OCI-LY1 (cell line): ENCODE results near the gene TRPV6.

Source experiments
- H2AFZ ChIP-seq: fragments of 200-600 bp; sonication (generic), shearing (Covaris generic); 2 replicates; pipeline ENCODE4 v1.6.0; 2014; ENCODE audit warnings: antibody characterized with exemption, mild to moderate bottlenecking, low read length
- H3F3A ChIP-seq: fragments of 200-600 bp; sonication (generic), shearing (Covaris generic); 2 replicates; pipeline ENCODE4 v1.6.0; 2014; ENCODE audit warnings: mild to moderate bottlenecking, antibody characterized with exemption, low read length, moderate library complexity; ENCODE audit not compliant: insufficient read depth
- H3K27ac ChIP-seq: fragments of 200-600 bp; sonication (generic); 2 replicates; pipeline ENCODE4 v1.5.1; 2014; ENCODE audit warnings: low read length, mixed run types, mild to moderate bottlenecking, low read depth; ENCODE audit not compliant: poor library complexity, severe bottlenecking
- H3K27me3 ChIP-seq: fragments of 200-600 bp; sonication (generic); 2 replicates; pipeline ENCODE4 v1.6.0; 2014; ENCODE audit warnings: antibody characterized with exemption, mild to moderate bottlenecking, low read length, moderate library complexity; ENCODE audit not compliant: insufficient read depth
- H3K36me3 ChIP-seq: fragments of 200-600 bp; sonication (generic); 2 replicates; pipeline ENCODE4 v1.6.1; 2014; ENCODE audit warnings: mild to moderate bottlenecking, antibody characterized with exemption, low read length, moderate library complexity, mixed read lengths; ENCODE audit not compliant: insufficient read depth
- H3K4me1 ChIP-seq: fragments of 200-600 bp; sonication (generic); 2 replicates; pipeline ENCODE4 v1.5.1; 2014; ENCODE audit warnings: mild to moderate bottlenecking, low read length, moderate library complexity; ENCODE audit not compliant: insufficient read depth, severe bottlenecking
- H3K4me2 ChIP-seq: fragments of 200-600 bp; sonication (generic), shearing (Covaris generic); 2 replicates; pipeline ENCODE4 v1.6.1; 2014; ENCODE audit warnings: low read length
- H3K4me3 ChIP-seq: fragments of 200-600 bp; sonication (generic); 2 replicates; pipeline ENCODE4 v1.5.1; 2014; ENCODE audit warnings: low read length, low read depth, mild to moderate bottlenecking, mixed read lengths; ENCODE audit not compliant: poor library complexity, severe bottlenecking
- H3K79me2 ChIP-seq: fragments of 200-600 bp; shearing (Covaris generic); 2 replicates; pipeline ENCODE4 v1.6.1; 2016; ENCODE audit warnings: mixed run types, low read length, mixed read lengths; ENCODE audit not compliant: insufficient read depth
- H3K9ac ChIP-seq: fragments of 200-600 bp; sonication (generic), shearing (Covaris generic); 2 replicates; pipeline ENCODE4 v1.6.1; 2014; ENCODE audit warnings: mild to moderate bottlenecking, low read length, mixed read lengths
- H3K9me2 ChIP-seq: fragments of 200-600 bp; sonication (generic), shearing (Covaris generic); 2 replicates; pipeline ENCODE4 v1.6.1; 2014; ENCODE audit warnings: low read depth, mild to moderate bottlenecking, low read length, mixed read lengths
- H3K9me3 ChIP-seq: fragments of 200-600 bp; shearing (Covaris generic); 2 replicates; pipeline ENCODE4 v1.6.1; 2014; ENCODE audit warnings: low read length, mixed read lengths
- H4K20me1 ChIP-seq: fragments of 200-600 bp; sonication (generic), shearing (Covaris generic); 2 replicates; pipeline ENCODE4 v1.6.0; 2016; ENCODE audit warnings: mild to moderate bottlenecking, low read length; ENCODE audit not compliant: insufficient read depth
- EZH2 ChIP-seq: fragments of 200-600 bp; sonication (generic), shearing (Covaris generic); IDR thresholded peaks from 2 replicates; pipeline ENCODE4 v1.8.0; 2017; ENCODE audit warnings: borderline replicate concordance, mixed run types, mild to moderate bottlenecking, antibody characterized with exemption, low read length, moderate library complexity, mixed read lengths
- TF ChIP-seq, protein P1 (sequence below): fragments of 200-600 bp; sonication (generic), shearing (Covaris generic); IDR thresholded peaks from 2 replicates; pipeline ENCODE4 v1.5.1; 2017; ENCODE audit warnings: mild to moderate bottlenecking, antibody characterized with exemption, low read length, moderate library complexity, mixed read lengths

Gene TRPV6

DNA sequence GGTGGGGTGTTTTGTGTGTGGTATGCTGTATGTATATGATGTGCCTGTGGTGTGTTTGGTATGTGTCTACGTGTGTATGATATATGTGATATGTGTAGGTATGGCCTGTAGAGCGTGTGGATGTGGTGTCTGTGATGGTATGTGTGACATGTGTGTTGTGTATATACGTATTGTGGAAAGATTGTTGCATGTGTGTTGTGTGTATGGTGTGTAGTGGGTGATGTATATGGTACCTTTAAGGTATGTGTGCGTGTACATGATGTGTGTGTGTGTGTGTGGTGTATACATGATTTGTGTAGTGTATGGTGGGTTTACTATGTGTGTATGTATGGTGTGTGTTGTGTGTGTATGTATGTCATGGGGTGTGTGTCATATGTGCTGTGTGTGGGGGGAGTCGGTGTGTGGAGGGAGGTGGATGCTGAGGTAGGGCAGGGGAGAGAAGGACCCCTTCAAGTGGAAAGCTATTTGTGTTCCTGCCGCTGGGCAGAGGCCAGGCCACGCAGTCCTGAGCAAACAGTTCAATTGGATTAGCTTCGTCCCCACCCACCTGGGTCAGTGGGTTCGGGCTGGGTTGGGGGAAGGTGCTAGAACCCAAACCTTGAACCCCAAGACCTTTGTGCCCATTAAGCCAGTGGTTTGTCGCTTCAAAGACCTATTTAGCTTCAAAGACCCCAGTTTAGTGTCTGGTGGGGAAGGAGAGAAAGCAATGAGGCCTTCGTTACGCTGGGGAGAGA is 1.9 kb upstream of the TRPV6 start:
- no peaks in the 10 kb centered on the region for H3K9me2 ChIP-seq
- TF ChIP-seq, protein P1, sequence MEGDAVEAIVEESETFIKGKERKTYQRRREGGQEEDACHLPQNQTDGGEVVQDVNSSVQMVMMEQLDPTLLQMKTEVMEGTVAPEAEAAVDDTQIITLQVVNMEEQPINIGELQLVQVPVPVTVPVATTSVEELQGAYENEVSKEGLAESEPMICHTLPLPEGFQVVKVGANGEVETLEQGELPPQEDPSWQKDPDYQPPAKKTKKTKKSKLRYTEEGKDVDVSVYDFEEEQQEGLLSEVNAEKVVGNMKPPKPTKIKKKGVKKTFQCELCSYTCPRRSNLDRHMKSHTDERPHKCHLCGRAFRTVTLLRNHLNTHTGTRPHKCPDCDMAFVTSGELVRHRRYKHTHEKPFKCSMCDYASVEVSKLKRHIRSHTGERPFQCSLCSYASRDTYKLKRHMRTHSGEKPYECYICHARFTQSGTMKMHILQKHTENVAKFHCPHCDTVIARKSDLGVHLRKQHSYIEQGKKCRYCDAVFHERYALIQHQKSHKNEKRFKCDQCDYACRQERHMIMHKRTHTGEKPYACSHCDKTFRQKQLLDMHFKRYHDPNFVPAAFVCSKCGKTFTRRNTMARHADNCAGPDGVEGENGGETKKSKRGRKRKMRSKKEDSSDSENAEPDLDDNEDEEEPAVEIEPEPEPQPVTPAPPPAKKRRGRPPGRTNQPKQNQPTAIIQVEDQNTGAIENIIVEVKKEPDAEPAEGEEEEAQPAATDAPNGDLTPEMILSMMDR, result no peak
- no peak overlapping the region for H3K4me2 ChIP-seq
- no peak overlapping the region for H3K27ac ChIP-seq
- H3K9me3 ChIP-seq, result no peaks in the 10 kb centered on the region
- no peak overlapping the region for H3K9ac ChIP-seq
- no peak overlapping the region for H2AFZ ChIP-seq
- no peaks in the 10 kb centered on the region for H3K4me1 ChIP-seq
- no peaks in the 10 kb centered on the region for H4K20me1 ChIP-seq
- no peaks in the 10 kb centered on the region for H3K36me3 ChIP-seq
- H3K4me3 ChIP-seq, result no peak overlapping the region
- no peaks in the 10 kb centered on the region for H3K79me2 ChIP-seq
- no peaks in the 10 kb centered on the region; the same call in none of the 2 replicates for H3K27me3 ChIP-seq
- no peaks in the 10 kb centered on the region for H3F3A ChIP-seq

DNA sequence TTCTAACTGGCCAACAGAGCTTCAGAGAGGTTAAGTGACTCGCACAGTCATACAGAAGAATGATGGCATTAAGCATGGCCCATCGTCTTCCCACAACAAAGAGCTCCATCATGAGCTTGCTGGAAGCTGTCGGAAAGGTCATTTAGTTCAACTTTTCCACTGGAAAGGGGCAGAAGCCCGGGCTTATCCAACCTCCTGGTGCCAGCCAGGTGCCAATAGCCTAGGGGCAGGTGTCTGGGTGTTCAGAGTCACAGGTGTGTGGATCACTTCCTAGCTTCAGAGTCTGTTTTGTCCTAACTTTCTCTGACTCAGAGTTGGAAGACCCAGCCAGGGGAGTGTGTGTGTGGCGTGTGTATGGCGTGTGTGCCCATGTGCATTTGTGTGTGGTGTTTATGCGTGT is 1.3 kb upstream of the TRPV6 start:
- TF ChIP-seq EZH2, result no peak
- TF ChIP-seq, protein P1, result no peak
- Histone ChIP-seq H3K27me3 (no peaks in the 10 kb centered on the region; the same call in none of the 2 replicates), H3K9me3 (no peaks in the 10 kb centered on the region), H3K4me3 (no peak overlapping the region), H3F3A (no peaks in the 10 kb centered on the region), H3K4me1 (no peaks in the 10 kb centered on the region), H4K20me1 (no peaks in the 10 kb centered on the region), H3K4me2 (no peak overlapping the region), H3K27ac (no peak overlapping the region), H3K9ac (no peak overlapping the region), H3K79me2 (no peaks in the 10 kb centered on the region), H3K36me3 (no peaks in the 10 kb centered on the region), H2AFZ (no peak overlapping the region), H3K9me2 (no peaks in the 10 kb centered on the region)

DNA sequence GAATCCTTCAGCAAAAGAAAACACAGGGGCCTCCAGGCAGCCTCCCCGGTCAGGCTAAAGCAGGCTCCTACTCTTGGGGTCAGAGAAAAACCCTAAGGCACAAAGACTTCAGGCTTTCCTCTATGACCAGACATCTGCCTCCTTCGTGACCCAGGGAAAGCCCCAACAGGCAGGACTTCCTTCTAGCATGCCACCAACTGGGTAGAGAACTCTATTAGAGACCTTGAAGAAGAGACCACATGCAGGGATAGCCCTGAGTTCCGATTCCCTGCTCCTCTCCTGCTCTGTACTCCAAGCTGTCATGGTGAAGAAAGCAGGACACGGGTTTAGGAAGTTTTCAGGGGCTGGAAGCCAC is 1.3 kb downstream of the TRPV6 start:
- Histone ChIP-seq H3K4me3 (no peak overlapping the region), H3K9me2 (no peaks in the 10 kb centered on the region), H3K27me3 (no peaks in the 10 kb centered on the region; the same call in none of the 2 replicates), H3K27ac (no peak overlapping the region), H4K20me1 (no peaks in the 10 kb centered on the region), H3K9me3 (no peaks in the 10 kb centered on the region), H3K79me2 (no peaks in the 10 kb centered on the region), H3K36me3 (no peaks in the 10 kb centered on the region), H3K9ac (no peak overlapping the region), H3K4me1 (no peaks in the 10 kb centered on the region), H3K4me2 (no peak overlapping the region), H3F3A (no peaks in the 10 kb centered on the region), H2AFZ (no peak overlapping the region)
- no peak for TF ChIP-seq EZH2
- TF ChIP-seq, protein P1, result no peak
